GM06990 (cell line): ENCODE measurements around the gene UPK1A.

ENCODE experiments used
- DNase-seq: peaks from one replicate; pipeline ENCODE4 v3.0.0-alpha.2; 2011; ENCODE audit not compliant: insufficient read length; ENCODE audit errors: extremely low read depth
- H3K27me3 ChIP-seq: replicated peaks from 2 replicates; pipeline ENCODE4 v1.6.0; 2011; ENCODE audit warnings: low read length; ENCODE audit not compliant: control insufficient read depth, insufficient read depth
- H3K36me3 ChIP-seq: 2 replicates; pipeline ENCODE4 v1.5.1; 2011; ENCODE audit warnings: low read length; ENCODE audit not compliant: control insufficient read depth, insufficient read depth
- H3K4me3 ChIP-seq: replicated peaks from 2 replicates; pipeline ENCODE4 v1.5.1; 2011; ENCODE audit warnings: low read depth, mild to moderate bottlenecking, control low read depth, low read length
- CTCF ChIP-seq: IDR thresholded peaks from 2 replicates; pipeline ENCODE4 v1.5.1; 2011; ENCODE audit warnings: low read length, control low read depth, mild to moderate bottlenecking, inconsistent platforms; ENCODE audit not compliant: insufficient read depth, poor library complexity, severe bottlenecking

Gene UPK1A

GRCh38 chr19:35724560-35724959, 58.2 kb downstream of the UPK1A start:
- TF ChIP-seq CTCF: no peak
- DNase-seq: no peak
- H3K27me3 ChIP-seq: no peaks in the 10 kb centered on the region
- H3K4me3 ChIP-seq: no peak overlapping the region
- H3K36me3 ChIP-seq: peaks cover 65% of the 10 kb centered on the region

GRCh38 chr19:35725216-35725861, 59.0 kb downstream of the UPK1A start:
- Histone ChIP-seq H3K4me3 (no peak overlapping the region), H3K36me3 (peaks cover 71% of the 10 kb centered on the region), H3K27me3 (no peaks in the 10 kb centered on the region)
- TF ChIP-seq CTCF: no peak
- no peak for DNase-seq

GRCh38 chr19:35727053-35727955, 61.0 kb downstream of the UPK1A start:
- peaks cover 73% of the 10 kb centered on the region for H3K36me3 ChIP-seq
- DNase-seq: no peak
- no peak overlapping the region for H3K4me3 ChIP-seq
- H3K27me3 ChIP-seq: no peaks in the 10 kb centered on the region
- no peak for TF ChIP-seq CTCF
